Tibial nerve (tissue), 4 donors: ENCODE results near the gene POLDIP2. TPM values are rescaled to one million over a fixed set of nuclear protein-coding genes. Genes with fewer than 3 reads are reported as not detected.

Source experiments
- DNase-seq, 2 donors: peaks; one replicate each; pipeline ENCODE4 v3.0.0-alpha.2; 2019; ENCODE audit warnings: low spot score in 2 of 2
- H3K27ac ChIP-seq, 4 donors: fragments of 200-600 bp; sonication (generic) in 3 of 4; one replicate each; pipeline ENCODE4 v1.5.1; 2017 to 2019; ENCODE audit warnings: mild to moderate bottlenecking in 1 of 4
- H3K27me3 ChIP-seq, 2 donors: fragments of 200-600 bp; sonication (generic) in 1 of 2; one replicate each; pipeline versions ENCODE4 v1.5.1 to v1.6.0; 2017 to 2019
- H3K36me3 ChIP-seq, 3 donors: fragments of 200-600 bp; sonication (generic); one replicate each; pipeline ENCODE4 v1.5.1; 2018 to 2019
- H3K4me1 ChIP-seq, 4 donors: fragments of 200-600 bp; sonication (generic) in 3 of 4; one replicate each; pipeline ENCODE4 v1.5.1; 2017 to 2019
- H3K4me3 ChIP-seq, 4 donors: fragments of 200-600 bp; sonication (generic) in 3 of 4; one replicate each; pipeline ENCODE4 v1.5.1; 2017 to 2019; ENCODE audit warnings: mild to moderate bottlenecking in 1 of 4, moderate library complexity in 1 of 4
- H3K9me3 ChIP-seq, 4 donors: fragments of 200-600 bp; sonication (generic) in 3 of 4; one replicate each; pipeline ENCODE4 v1.5.1; 2017 to 2019
- EP300 ChIP-seq, 2 donors: sonication (generic); formaldehyde crosslinking; IDR thresholded peaks; one replicate each; pipeline ENCODE4 v1.6.1; 2017; ENCODE audit warnings: antibody characterized with exemption in 2 of 2, mild to moderate bottlenecking in 1 of 2
- POLR2A ChIP-seq, 2 donors: fragments of 450-650 bp; IDR thresholded peaks; one replicate each; pipeline ENCODE4 v1.6.1; 2017; ENCODE audit warnings: antibody characterized with exemption in 2 of 2, mild to moderate bottlenecking in 2 of 2, moderate library complexity in 2 of 2
- WGBS, 2 donors: methylation state at CpG; one replicate each; pipeline ENCODE4 v1.1.5; 2018; 5-methylcytosine and 5-hydroxymethylcytosine counted together
- total RNA-seq, 4 donors: library from RNA; depleted of rRNA; stranded (reverse); fragments of >200 nt; gene quantifications; one replicate each; pipeline ENCODE4 v1.1.0, GENCODE V29; 2016
- TF ChIP-seq, protein P1 (sequence below), 5 experiments: fragments of 200-600 bp in 3 of 5; fragments of 450-650 bp in 2 of 5; sonication (generic) in 3 of 5; IDR thresholded peaks; one replicate each; pipeline ENCODE4 v1.5.1; 2016 to 2019; ENCODE audit warnings: antibody characterized with exemption in 5 of 5, mild to moderate bottlenecking in 3 of 5, moderate library complexity in 2 of 5

The POLDIP2 gene
- total RNA-seq, 4 donors from 2014 or later = 56.5 to 87.9 (median 66.6) TPM

DNA sequence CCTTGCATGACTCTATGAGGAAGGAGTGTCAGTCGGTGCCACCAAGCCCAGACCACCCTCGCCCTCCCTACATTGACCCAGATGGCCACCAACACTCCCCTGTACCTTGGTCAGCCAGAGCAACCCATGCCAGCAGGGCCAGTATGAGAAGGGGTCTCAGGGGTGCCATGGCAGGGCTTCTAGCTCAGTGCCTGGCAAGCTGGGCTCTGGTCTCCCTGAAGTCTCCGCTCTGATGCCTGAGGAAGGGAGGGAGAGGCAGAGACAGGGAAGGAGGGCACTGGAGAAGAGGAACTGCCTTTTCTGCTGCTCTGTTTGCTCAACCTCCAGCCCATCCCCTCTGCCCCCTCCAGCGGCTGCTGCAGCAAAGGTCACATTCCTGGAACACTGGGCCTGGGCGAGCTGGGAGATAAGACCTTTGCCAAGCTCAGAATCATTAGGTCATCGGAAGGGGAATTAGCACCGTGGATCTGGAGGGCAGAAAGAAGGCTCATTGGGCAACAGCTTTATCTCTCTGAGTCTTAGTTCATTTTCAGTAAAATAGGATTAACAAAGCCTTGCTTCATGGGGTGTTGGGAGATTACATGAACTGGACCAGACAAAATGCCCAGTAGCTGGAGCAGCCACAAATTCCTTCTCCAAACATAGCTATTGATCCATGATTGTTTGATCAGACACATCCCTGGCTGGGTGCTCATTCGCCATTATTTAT, 12.9 kb upstream of the POLDIP2 start, which contains the start of gene VTN:
Gene VTN, minus strand, starts transcription at position 273 of the 709 bp plus-strand sequence. Its CDS starts 104 bp downstream, at position 169.
- WGBS, 2 donors = 15 to 25% methylated on average over 7 to 8 of the region's 8 CpGs
- Histone ChIP-seq H3K4me3 (peak within 1 kb of the TSS; percentile 46 to 69 (median 60)), H3K27me3 (no peaks in the 10 kb centered on the region), H3K36me3 (peaks cover 0 to 29% (median 0%) of the 10 kb centered on the region in 3 donors), H3K27ac (peak within 1 kb of the TSS; percentile 22 to 73 (median 70)), H3K9me3 (no peaks in the 10 kb centered on the region), H3K4me1 (peaks cover 0 to 36% (median 17%) of the 10 kb centered on the region in 4 donors)
- DNase-seq = no peak
- TF ChIP-seq, protein P1, sequence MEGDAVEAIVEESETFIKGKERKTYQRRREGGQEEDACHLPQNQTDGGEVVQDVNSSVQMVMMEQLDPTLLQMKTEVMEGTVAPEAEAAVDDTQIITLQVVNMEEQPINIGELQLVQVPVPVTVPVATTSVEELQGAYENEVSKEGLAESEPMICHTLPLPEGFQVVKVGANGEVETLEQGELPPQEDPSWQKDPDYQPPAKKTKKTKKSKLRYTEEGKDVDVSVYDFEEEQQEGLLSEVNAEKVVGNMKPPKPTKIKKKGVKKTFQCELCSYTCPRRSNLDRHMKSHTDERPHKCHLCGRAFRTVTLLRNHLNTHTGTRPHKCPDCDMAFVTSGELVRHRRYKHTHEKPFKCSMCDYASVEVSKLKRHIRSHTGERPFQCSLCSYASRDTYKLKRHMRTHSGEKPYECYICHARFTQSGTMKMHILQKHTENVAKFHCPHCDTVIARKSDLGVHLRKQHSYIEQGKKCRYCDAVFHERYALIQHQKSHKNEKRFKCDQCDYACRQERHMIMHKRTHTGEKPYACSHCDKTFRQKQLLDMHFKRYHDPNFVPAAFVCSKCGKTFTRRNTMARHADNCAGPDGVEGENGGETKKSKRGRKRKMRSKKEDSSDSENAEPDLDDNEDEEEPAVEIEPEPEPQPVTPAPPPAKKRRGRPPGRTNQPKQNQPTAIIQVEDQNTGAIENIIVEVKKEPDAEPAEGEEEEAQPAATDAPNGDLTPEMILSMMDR (IDR thresholded peaks at IDR 0.05) = no peak
- TF ChIP-seq EP300 (IDR thresholded peaks at IDR 0.05) (no peak), POLR2A (IDR thresholded peaks at IDR 0.05) (no peak)

DNA sequence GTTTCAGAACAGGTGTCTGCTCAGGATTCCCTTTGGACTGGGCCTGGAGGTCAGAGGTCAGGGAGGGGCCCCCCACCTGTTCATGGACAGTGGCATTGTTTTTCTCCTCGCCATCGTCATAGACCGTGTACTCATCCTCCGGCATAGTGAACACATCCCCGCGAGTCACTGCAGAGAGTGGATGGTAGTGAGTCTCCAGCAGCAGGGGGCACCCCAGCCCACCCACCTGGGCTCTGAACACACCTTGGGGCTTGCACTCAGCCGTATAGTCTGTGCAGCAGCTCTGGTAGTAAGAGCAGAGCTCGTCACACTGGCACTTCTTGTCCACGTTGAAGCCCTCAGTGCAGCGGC, 12.3 kb upstream of the POLDIP2 start:
- no peak overlapping the region for H3K4me3 ChIP-seq
- no peaks in the 10 kb centered on the region for H3K27me3 ChIP-seq
- peaks cover 0 to 36% (median 17%) of the 10 kb centered on the region in 4 donors for H3K4me1 ChIP-seq
- WGBS, 2 donors = 74 to 80% methylated on average over 7 to 10 of the region's 10 CpGs
- peak overlapping the region in 1 of 4 donors; percentile 73 for H3K27ac ChIP-seq
- TF ChIP-seq EP300 (IDR thresholded peaks at IDR 0.05) (no peak), POLR2A (IDR thresholded peaks at IDR 0.05) (no peak)
- TF ChIP-seq, protein P1 (IDR thresholded peaks at IDR 0.05) = no peak
- H3K36me3 ChIP-seq = peaks cover 0 to 35% (median 0%) of the 10 kb centered on the region in 3 donors
- DNase-seq = no peak
- no peaks in the 10 kb centered on the region for H3K9me3 ChIP-seq

DNA sequence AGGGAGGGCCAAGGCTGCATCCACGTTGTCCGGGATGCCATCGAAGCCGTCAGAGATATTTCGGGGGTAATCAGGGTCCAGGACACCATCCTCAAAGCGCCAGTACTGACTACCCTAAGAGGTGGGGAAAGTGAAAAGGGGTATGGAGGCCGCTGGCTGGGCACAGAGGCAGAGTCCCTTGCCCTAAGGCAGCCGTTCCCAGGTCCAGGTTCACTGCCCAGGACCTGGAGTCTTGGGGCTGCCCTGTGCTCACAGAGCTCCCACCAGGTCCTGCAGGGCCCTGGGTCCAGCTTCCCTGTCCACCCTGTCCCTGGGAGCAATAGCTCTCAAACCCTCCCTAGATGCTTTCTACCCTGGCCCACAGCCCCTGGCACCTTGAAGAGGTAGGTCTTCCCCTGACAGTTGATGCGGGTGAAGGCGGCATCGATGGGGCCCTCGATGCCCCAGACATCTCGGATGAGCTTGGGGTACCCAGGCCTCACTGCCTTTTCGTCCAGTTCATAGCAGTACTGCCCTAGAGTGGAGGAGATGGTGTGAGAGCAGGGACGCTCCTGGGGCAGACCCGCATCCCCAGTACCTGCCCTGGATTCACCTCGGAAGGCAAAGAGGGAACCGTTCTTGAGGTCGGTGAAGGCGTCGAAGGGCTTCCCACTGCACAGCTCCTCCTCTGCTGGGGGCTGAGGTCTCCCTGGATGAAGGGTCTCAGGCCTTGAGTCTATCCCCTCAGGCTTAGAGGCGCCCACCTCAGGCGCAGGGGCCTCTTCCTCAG, 11.8 kb upstream of the POLDIP2 start:
- no peak for DNase-seq
- Histone ChIP-seq H3K27me3 (no peaks in the 10 kb centered on the region), H3K36me3 (peaks cover 0 to 40% (median 0%) of the 10 kb centered on the region in 3 donors), H3K4me1 (peaks cover 0 to 36% (median 17%) of the 10 kb centered on the region in 4 donors), H3K4me3 (no peak overlapping the region), H3K9me3 (no peaks in the 10 kb centered on the region), H3K27ac (no peak overlapping the region)
- 90 to 91% methylated on average over 23 of the region's 23 CpGs for WGBS, 2 donors
- TF ChIP-seq, protein P1 (IDR thresholded peaks at IDR 0.05) = no peak
- TF ChIP-seq EP300 (IDR thresholded peaks at IDR 0.05) (no peak), POLR2A (IDR thresholded peaks at IDR 0.05) (no peak)

DNA sequence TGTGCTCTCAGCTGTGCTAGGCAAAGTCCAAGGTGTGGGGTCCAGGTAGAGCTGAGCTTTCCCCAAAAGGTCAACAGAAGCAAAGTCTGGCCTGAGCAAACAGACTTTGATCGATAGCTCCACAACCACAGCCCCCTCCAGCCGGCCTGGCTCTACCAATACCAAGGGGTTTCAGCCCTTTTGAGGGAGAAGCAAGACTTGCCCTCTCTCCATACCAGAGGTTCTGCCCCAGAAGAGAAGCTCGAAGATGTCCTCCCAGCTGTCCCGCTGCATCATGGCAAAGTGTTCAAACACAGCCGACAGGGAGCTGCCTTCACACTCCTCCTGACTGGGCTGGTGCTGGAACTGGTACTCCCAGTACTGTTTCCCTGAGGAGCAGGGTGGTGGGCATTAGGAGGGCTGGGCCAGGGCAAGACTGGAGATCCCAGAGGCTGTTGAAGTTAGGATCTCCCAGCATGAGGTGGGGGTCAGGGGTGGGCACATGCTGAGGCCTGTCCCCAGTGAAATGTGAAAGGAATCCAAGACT, 11.0 kb upstream of the POLDIP2 start:
- H3K27me3 ChIP-seq = no peaks in the 10 kb centered on the region
- H3K4me1 ChIP-seq = peaks cover 0 to 32% (median 16%) of the 10 kb centered on the region in 4 donors
- H3K27ac ChIP-seq = no peak overlapping the region
- WGBS, 2 donors = 90 to 92% methylated on average over 5 of the region's 5 CpGs
- H3K9me3 ChIP-seq = no peaks in the 10 kb centered on the region
- no peak overlapping the region for H3K4me3 ChIP-seq
- H3K36me3 ChIP-seq = peaks cover 0 to 48% (median 7%) of the 10 kb centered on the region in 3 donors
- TF ChIP-seq, protein P1 (IDR thresholded peaks at IDR 0.05) = no peak
- TF ChIP-seq POLR2A (IDR thresholded peaks at IDR 0.05) (no peak), EP300 (IDR thresholded peaks at IDR 0.05) (no peak)
- DNase-seq = no peak
